GM23338 (cell line): ENCODE measurements around the gene CRK. TPM values are rescaled to one million over a fixed set of nuclear protein-coding genes. Genes with fewer than 3 reads are reported as not detected.

Experiments used
- ATAC-seq: fragments of 200-7000 bp; cut with Tn5 transposase; 3 replicates; pipeline ENCODE4 v1.9.1; 2020
- DNase-seq: peaks from one replicate; pipeline ENCODE4 v3.0.0-alpha.2; 2015; ENCODE audit warnings: low spot score
- H2AFZ ChIP-seq: fragments of 200-600 bp; sonication (generic); 2 replicates; pipeline ENCODE4 v1.8.0; 2016; ENCODE audit warnings: antibody characterized with exemption, mild to moderate bottlenecking, moderate library complexity
- H3F3A ChIP-seq: fragments of 200-600 bp; sonication (generic); replicated peaks from 2 replicates; pipeline ENCODE4 v1.8.0; 2017; ENCODE audit warnings: antibody characterized with exemption, mixed run types, low read depth
- H3K27ac ChIP-seq: fragments of 200-600 bp; sonication (generic); 2 replicates; pipeline ENCODE4 v1.6.1; 2016; ENCODE audit warnings: low read depth
- H3K27me3 ChIP-seq: fragments of 200-600 bp; sonication (generic); 2 replicates; pipeline ENCODE4 v1.8.0; 2016; ENCODE audit warnings: mild to moderate bottlenecking, mixed run types, moderate library complexity; ENCODE audit not compliant: insufficient read depth
- H3K36me3 ChIP-seq: fragments of 200-600 bp; sonication (generic); 2 replicates; pipeline ENCODE4 v1.8.0; 2016; ENCODE audit warnings: mild to moderate bottlenecking; ENCODE audit not compliant: insufficient read depth
- H3K4me1 ChIP-seq: fragments of 200-600 bp; sonication (generic); 2 replicates; pipeline ENCODE4 v1.8.0; 2016; ENCODE audit warnings: mild to moderate bottlenecking, moderate library complexity; ENCODE audit not compliant: insufficient read depth
- H3K4me2 ChIP-seq: fragments of 200-600 bp; sonication (generic); 2 replicates; pipeline ENCODE4 v1.7.1; 2017; ENCODE audit warnings: mixed run types
- H3K4me3 ChIP-seq: fragments of 200-600 bp; sonication (generic); 2 replicates; pipeline ENCODE4 v1.6.1; 2016; ENCODE audit warnings: mixed run types
- H3K79me2 ChIP-seq: fragments of 200-600 bp; sonication (generic); replicated peaks from 2 replicates; pipeline ENCODE4 v1.8.0; 2017; ENCODE audit warnings: mild to moderate bottlenecking; ENCODE audit not compliant: insufficient read depth
- H3K9me2 ChIP-seq: fragments of 200-600 bp; sonication (generic); 2 replicates; pipeline ENCODE4 v1.8.0; 2017; ENCODE audit not compliant: insufficient read depth
- H4K20me1 ChIP-seq: fragments of 200-600 bp; sonication (generic); replicated peaks from 2 replicates; pipeline ENCODE4 v1.8.0; 2017; ENCODE audit warnings: mild to moderate bottlenecking; ENCODE audit not compliant: insufficient read depth
- H3K27ac Mint-ChIP-seq: 2 replicates; pipeline ENCODE4 v1.8.0; 2020; ENCODE audit warnings: inconsistent platforms, mild to moderate bottlenecking, moderate library complexity, mixed read lengths
- H3K27me3 Mint-ChIP-seq: 3 replicates; pipeline ENCODE4 v1.8.0; 2022; ENCODE audit warnings: low read depth, mild to moderate bottlenecking, moderate library complexity, mixed read lengths, inconsistent platforms; ENCODE audit not compliant: insufficient read depth, poor library complexity
- H3K36me3 Mint-ChIP-seq: 3 replicates; pipeline ENCODE4 v1.8.0; 2021; ENCODE audit warnings: low read depth, mild to moderate bottlenecking, inconsistent platforms, moderate library complexity, mixed read lengths
- H3K4me1 Mint-ChIP-seq: 3 replicates; pipeline ENCODE4 v1.8.0; 2020; ENCODE audit warnings: mild to moderate bottlenecking, inconsistent platforms, mixed read lengths
- H3K4me3 Mint-ChIP-seq: 3 replicates; pipeline ENCODE4 v1.8.0; 2021; ENCODE audit warnings: moderate library complexity, mild to moderate bottlenecking, inconsistent platforms, mixed read lengths
- H3K9me3 Mint-ChIP-seq: 3 replicates; pipeline ENCODE4 v1.8.0; 2020; ENCODE audit warnings: moderate library complexity, mild to moderate bottlenecking, inconsistent platforms, mixed read lengths
- CREB1 ChIP-seq: fragments of 250-450 bp; sonication (Bioruptor Pico); IDR thresholded peaks from 2 replicates; pipeline ENCODE4 v1.5.0; 2020; ENCODE audit warnings: low read depth, mild to moderate bottlenecking, moderate library complexity
- CTCF ChIP-seq, 2 experiments: fragments of 200-600 bp in 1 of 2; sonication (generic) in 1 of 2; conservative IDR thresholded peaks; 2 replicates each; pipeline versions ENCODE4 v1.5.1 to v1.6.1; 2016 to 2017; ENCODE audit warnings: antibody characterized with exemption in 2 of 2, low read depth in 2 of 2, mild to moderate bottlenecking in 2 of 2, moderate library complexity in 1 of 2
- EZH2 ChIP-seq: fragments of 200-600 bp; sonication (generic); IDR thresholded peaks from one replicate; pipeline ENCODE4 v1.8.0; 2017; ENCODE audit warnings: antibody characterized with exemption, mild to moderate bottlenecking, low read depth; ENCODE audit not compliant: unreplicated experiment
- NANOG ChIP-seq: IDR thresholded peaks from 2 replicates; pipeline ENCODE4 v1.6.1; 2016; ENCODE audit warnings: antibody characterized with exemption, borderline replicate concordance
- ZNF114 ChIP-seq: fragments of 250-450 bp; sonication (Bioruptor Pico); IDR thresholded peaks from 2 replicates; pipeline ENCODE4 v1.5.0; 2020; ENCODE audit warnings: mild to moderate bottlenecking, moderate library complexity
- ZNF331 ChIP-seq: fragments of 250-450 bp; sonication (Bioruptor Pico); IDR thresholded peaks from 2 replicates; pipeline ENCODE4 v1.5.0; 2020; ENCODE audit warnings: low read depth, mild to moderate bottlenecking, moderate library complexity
- polyA plus RNA-seq: library from polyadenylated mRNA; unstranded; fragments of >200 nt; fragmentation: Nextera tagmentation; extraction: Ambion mirVana; gene quantifications from 2 replicates; pipeline ENCODE4 v1.2.1, GENCODE V29; 2016
- total RNA-seq: library from RNA; depleted of rRNA; stranded (reverse); fragments of >200 nt; shearing (Covaris generic); gene quantifications from 2 replicates; pipeline ENCODE4 v1.2.3, GENCODE V29; 2014
- TF ChIP-seq, protein P1 (sequence below): fragments of 250-450 bp; sonication (Bioruptor Pico); IDR thresholded peaks from 2 replicates; pipeline ENCODE4 v1.5.0; 2020; ENCODE audit warnings: mild to moderate bottlenecking, moderate library complexity

CRK gene
- total and polyA plus RNA-seq, 2 experiments from 2014 or later, result 32.6 to 59.8 TPM

GRCh38 chr17:1440921-1441320, 15.1 kb downstream of the CRK start:
- H4K20me1 ChIP-seq, result peaks cover 59% of the 10 kb centered on the region
- H3K4me2 ChIP-seq, result no peak overlapping the region
- peaks cover 20% of the 10 kb centered on the region for H3F3A ChIP-seq
- peaks cover 14% of the 10 kb centered on the region for H3K36me3 Mint-ChIP-seq
- H3K4me1 Mint-ChIP-seq, result no peaks in the 10 kb centered on the region
- no peak overlapping the region; the same call in 1 of the 2 replicates for H3K27ac Mint-ChIP-seq
- no peak overlapping the region for H3K4me3 ChIP-seq
- H3K27me3 Mint-ChIP-seq, result peaks cover 7% of the 10 kb centered on the region
- no peaks in the 10 kb centered on the region for H3K4me1 ChIP-seq
- no peak overlapping the region for H3K4me3 Mint-ChIP-seq
- no peak overlapping the region for H2AFZ ChIP-seq
- H3K27me3 ChIP-seq, result no peaks in the 10 kb centered on the region
- DNase-seq (no peak), ATAC-seq (no peak)
- no peaks in the 10 kb centered on the region for H3K9me2 ChIP-seq
- H3K79me2 ChIP-seq, result peaks cover 100% of the 10 kb centered on the region
- TF ChIP-seq, protein P1, sequence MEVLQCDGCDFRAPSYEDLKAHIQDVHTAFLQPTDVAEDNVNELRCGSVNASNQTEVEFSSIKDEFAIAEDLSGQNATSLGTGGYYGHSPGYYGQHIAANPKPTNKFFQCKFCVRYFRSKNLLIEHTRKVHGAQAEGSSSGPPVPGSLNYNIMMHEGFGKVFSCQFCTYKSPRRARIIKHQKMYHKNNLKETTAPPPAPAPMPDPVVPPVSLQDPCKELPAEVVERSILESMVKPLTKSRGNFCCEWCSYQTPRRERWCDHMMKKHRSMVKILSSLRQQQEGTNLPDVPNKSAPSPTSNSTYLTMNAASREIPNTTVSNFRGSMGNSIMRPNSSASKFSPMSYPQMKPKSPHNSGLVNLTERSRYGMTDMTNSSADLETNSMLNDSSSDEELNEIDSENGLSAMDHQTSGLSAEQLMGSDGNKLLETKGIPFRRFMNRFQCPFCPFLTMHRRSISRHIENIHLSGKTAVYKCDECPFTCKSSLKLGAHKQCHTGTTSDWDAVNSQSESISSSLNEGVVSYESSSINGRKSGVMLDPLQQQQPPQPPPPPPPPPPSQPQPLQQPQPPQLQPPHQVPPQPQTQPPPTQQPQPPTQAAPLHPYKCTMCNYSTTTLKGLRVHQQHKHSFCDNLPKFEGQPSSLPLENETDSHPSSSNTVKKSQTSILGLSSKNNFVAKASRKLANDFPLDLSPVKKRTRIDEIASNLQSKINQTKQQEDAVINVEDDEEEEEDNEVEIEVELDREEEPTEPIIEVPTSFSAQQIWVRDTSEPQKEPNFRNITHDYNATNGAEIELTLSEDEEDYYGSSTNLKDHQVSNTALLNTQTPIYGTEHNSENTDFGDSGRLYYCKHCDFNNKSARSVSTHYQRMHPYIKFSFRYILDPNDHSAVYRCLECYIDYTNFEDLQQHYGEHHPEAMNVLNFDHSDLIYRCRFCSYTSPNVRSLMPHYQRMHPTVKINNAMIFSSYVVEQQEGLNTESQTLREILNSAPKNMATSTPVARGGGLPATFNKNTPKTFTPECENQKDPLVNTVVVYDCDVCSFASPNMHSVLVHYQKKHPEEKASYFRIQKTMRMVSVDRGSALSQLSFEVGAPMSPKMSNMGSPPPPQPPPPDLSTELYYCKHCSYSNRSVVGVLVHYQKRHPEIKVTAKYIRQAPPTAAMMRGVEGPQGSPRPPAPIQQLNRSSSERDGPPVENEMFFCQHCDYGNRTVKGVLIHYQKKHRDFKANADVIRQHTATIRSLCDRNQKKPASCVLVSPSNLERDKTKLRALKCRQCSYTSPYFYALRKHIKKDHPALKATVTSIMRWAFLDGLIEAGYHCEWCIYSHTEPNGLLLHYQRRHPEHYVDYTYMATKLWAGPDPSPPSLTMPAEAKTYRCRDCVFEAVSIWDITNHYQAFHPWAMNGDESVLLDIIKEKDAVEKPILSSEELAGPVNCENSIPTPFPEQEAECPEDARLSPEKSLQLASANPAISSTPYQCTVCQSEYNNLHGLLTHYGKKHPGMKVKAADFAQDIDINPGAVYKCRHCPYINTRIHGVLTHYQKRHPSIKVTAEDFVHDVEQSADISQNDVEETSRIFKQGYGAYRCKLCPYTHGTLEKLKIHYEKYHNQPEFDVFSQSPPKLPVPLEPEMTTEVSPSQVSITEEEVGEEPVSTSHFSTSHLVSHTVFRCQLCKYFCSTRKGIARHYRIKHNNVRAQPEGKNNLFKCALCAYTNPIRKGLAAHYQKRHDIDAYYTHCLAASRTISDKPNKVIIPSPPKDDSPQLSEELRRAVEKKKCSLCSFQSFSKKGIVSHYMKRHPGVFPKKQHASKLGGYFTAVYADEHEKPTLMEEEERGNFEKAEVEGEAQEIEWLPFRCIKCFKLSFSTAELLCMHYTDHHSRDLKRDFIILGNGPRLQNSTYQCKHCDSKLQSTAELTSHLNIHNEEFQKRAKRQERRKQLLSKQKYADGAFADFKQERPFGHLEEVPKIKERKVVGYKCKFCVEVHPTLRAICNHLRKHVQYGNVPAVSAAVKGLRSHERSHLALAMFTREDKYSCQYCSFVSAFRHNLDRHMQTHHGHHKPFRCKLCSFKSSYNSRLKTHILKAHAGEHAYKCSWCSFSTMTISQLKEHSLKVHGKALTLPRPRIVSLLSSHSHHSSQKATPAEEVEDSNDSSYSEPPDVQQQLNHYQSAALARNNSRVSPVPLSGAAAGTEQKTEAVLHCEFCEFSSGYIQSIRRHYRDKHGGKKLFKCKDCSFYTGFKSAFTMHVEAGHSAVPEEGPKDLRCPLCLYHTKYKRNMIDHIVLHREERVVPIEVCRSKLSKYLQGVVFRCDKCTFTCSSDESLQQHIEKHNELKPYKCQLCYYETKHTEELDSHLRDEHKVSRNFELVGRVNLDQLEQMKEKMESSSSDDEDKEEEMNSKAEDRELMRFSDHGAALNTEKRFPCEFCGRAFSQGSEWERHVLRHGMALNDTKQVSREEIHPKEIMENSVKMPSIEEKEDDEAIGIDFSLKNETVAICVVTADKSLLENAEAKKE (CRISPR knock-in tag), result no peak
- TF ChIP-seq ZNF114, result no peak
- no peak for TF ChIP-seq EZH2
- TF ChIP-seq ZNF331, result no peak
- no peak for TF ChIP-seq CTCF (conservative IDR thresholded peaks at IDR 0.05; ENCODE audit: low read depth in 2 of 2)
- TF ChIP-seq CREB1 (CRISPR knock-in tag), result no peak
- TF ChIP-seq NANOG, result no peak
- peaks cover 5% of the 10 kb centered on the region; the same call in 1 of the 2 replicates for H3K36me3 ChIP-seq
- no peak overlapping the region for H3K27ac ChIP-seq
- H3K9me3 Mint-ChIP-seq, result no peaks in the 10 kb centered on the region
